ENCODE results near the gene BIK.
A peak's percentile ranks its signal among the peaks of the same experiment; 100 is the strongest.

Gene BIK

DNA sequence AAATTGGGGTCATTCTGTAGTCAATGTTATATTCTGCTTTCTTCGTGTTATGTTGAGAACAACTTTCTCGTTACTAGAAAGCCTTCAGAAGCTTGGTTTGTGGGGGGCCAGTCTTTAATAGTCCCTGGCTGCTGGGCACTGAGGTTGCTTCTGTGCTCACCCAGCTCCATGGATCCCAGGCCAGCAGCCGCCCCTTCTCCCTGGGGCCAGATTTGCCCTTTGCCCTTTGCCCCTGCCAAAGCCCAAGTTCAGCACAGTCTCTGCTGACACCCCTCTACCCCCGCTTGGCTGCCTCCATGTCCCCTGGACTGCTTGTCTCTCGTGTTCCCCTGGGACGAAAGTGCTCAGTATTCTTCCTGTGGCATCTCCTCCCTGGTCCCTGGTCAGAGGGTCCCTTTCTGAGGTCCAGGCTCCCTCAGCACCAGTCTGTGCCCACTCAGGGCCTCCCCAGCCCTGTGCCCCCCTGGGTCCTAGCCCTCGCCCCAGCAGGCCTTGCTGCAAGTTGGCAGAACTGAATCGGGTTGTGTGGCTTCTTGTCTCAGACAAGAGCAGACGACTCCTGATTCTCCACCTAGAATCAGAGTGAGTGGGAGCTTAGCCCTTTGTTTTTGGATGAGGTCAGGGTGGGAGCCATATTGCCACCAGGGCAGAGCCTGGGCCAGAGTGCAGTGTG lies 47.5 kb downstream of the BIK start:
- Mint-ChIP-seq H3K27ac (no peak overlapping the region), H3K27me3 (no peaks in the 10 kb centered on the region), H3K9me3 (no peaks in the 10 kb centered on the region), H3K4me1 (peaks cover 27% of the 10 kb centered on the region), H3K4me3 (no peak overlapping the region)
- DNase-seq (no peak), ATAC-seq (no peak)

DNA sequence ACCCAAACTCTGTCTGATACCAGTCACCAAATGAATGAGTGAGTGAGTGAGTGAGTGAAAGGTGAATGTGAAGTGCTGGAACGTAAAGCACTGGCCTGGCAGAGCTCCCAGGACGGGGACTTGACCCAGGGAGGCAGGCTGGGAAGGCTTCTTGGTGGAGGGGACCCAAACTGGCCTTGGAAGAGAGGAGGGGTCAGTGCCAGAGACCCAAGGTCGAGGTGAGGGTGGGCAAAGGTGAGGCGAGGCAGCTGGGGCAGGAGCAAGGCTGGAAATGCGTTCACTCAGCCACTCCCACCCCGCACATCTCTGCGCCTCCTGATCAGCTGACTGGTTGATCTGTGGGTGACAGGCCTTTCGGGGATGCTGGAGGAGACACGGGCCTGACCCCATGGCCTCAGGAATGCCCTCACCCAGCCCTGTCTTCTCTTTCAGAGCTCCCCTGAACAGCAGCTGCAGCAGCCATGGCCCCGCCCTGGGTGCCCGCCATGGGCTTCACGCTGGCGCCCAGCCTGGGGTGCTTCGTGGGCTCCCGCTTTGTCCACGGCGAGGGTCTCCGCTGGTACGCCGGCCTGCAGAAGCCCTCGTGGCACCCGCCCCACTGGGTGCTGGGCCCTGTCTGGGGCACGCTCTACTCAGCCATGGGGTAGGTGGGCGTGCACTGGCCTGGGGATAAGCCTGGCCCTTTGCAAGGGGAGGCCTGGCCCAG lies 48.4 kb downstream of the BIK start:
- no peak overlapping the region for H3K27ac Mint-ChIP-seq
- no peaks in the 10 kb centered on the region for H3K9me3 Mint-ChIP-seq
- DNase-seq: no peak
- no peak for ATAC-seq
- no peaks in the 10 kb centered on the region for H3K27me3 Mint-ChIP-seq
- no peak overlapping the region for H3K4me3 Mint-ChIP-seq
- H3K4me1 Mint-ChIP-seq: peaks cover 24% of the 10 kb centered on the region

DNA sequence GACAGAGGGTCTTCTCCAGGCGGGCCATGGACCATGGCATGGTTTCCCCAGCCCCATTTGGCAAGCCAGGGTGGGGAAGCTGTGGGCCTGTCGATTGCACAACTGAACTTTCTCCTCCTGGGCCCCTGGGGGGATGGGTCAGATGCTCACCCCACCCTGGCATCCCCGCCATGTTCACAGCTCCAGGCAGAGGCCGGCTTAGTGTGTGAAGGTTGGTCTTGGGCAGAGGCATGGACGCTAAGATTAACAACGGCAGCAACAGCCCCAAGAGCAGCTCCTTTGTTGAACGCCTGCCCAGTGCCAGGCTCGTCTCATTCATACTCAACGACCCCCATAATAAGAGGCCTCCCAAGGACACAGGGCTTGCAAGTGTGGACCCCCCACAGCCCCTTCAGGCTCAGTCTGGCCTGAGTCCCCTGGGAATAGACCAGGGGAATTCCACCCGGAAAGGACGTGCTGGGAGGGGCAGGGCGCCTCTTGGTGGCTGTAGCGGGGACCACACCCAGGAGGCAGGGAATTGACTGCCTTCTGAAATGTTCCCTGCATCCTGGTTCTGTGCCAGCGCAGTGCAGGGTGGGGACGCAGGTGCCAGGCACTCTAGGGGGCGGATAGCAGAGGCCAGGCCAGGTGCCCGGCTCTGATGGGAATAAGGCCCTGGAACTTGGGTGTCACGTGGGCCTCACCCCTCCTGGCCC lies 49.1 kb downstream of the BIK start:
- Mint-ChIP-seq H3K27me3 (no peaks in the 10 kb centered on the region), H3K27ac (no peak overlapping the region), H3K9me3 (no peaks in the 10 kb centered on the region), H3K4me1 (peaks cover 20% of the 10 kb centered on the region), H3K4me3 (no peak overlapping the region)
- ATAC-seq (no peak), DNase-seq (no peak)

DNA sequence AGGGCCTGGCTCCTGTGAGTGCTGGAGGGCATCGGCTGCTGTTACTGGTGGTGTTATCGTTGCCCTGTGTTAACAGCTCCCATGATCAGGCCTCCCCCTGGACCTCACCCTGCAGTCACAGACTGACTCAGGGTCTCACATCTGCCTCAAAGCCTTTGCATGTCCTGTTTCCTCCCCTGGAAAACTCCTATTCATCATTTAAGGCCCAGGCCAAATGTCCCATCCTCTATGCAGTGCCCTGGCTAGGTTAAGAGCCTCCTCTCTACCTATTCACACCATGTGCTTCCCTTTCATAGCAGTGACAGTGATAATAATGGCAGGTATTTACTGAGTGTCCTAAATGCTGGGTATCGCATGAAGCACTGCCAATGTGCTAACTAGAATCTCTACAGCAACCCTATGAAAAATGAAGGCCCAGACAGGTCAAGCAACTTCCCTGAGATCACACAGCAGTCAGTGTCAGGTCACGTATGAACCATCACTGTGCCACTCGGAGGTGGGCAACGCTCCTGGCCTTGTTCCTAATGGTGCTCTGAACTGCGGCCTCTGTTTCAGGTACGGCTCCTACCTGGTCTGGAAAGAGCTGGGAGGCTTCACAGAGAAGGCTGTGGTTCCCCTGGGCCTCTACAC lies 50.1 kb downstream of the BIK start:
- H3K4me3 Mint-ChIP-seq: no peak overlapping the region
- H3K27me3 Mint-ChIP-seq: no peaks in the 10 kb centered on the region
- H3K27ac Mint-ChIP-seq: no peak overlapping the region
- DNase-seq (no peak), ATAC-seq (no peak)
- H3K9me3 Mint-ChIP-seq: no peaks in the 10 kb centered on the region
- H3K4me1 Mint-ChIP-seq: peaks cover 13% of the 10 kb centered on the region

DNA sequence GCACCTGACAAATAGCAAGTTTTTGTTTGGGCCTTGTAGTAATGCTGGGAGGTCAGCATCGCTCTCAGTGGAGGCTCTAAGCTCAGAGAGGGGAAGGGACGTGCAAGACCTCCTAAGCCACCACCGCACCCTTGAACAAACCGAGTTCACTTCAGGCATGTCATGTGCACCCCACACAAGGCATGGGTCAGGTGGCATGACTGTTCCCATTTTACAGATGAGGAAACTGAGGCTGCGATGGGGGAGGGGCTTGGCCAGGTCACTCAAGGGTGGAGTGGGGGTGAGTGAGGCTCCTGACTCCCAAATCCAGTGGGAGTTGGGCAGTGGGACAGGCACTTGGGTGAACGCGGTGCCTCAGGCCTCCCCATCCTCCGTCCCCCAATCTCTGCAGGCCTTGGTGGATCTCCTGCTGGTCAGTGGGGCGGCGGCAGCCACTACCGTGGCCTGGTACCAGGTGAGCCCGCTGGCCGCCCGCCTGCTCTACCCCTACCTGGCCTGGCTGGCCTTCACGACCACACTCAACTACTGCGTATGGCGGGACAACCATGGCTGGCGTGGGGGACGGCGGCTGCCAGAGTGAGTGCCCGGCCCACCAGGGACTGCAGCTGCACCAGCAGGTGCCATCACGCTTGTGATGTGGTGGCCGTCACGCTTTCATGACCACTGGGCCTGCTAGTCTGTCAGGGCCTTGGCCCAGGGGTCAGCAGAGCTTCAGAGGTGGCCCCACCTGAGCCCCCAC lies 52.0 kb downstream of the BIK start:
- no peaks in the 10 kb centered on the region for H3K27me3 Mint-ChIP-seq
- H3K9me3 Mint-ChIP-seq: no peaks in the 10 kb centered on the region
- DNase-seq (no peak), ATAC-seq (no peak)
- H3K4me1 Mint-ChIP-seq: no peaks in the 10 kb centered on the region
- no peak overlapping the region for H3K4me3 Mint-ChIP-seq
- peak overlapping the region in 1 of 2 donors; percentile 34 for H3K27ac Mint-ChIP-seq

DNA sequence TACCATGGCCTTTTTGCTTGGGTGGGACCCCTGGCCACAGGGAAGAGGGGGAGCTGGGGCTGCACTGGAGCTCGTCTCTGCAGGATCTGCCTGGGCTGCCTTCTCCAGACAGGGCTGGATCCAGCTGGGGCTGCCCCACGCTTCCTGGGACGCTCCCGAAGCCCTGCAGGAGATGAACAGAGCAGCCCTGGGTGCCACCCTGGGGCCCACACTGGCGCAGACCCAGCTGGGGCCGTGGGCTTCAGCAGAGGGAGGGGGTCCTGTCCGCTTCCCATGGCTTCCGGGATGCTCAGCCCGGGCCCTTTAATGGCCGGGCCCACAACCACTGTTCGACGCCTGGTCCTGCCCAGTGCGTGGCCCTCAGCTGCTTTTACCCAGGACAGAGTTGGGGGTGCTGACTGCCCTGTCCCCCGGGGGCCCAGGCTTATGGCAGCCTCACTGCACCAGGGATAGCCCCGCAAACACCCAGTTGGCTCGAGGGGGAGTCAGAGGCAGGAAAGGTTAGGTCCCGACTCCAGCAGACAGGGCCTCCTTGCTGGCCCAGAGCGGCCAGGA lies 52.8 kb downstream of the BIK start:
- H3K27ac Mint-ChIP-seq: no peak overlapping the region
- ATAC-seq: peak; percentile 4

DNA sequence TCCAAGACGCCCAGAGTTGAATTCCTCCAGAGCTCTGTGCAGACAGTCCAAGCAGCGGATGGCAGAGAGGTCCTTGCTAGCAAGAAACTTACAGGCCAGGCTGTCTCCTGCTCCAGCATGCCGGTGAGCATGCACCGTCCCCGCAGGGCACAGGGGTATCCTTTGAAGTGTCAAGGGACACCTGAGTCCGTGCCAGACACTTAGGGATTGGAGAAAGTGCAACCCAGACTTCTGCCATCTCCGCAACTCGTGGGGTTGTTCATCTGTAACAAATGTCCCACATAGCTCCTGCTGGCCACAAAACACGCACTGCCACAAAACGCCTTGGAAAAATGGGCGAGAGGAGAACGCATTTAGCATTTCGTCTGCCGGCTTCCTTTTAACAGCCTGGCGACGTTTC lies 54.1 kb downstream of the BIK start:
- ATAC-seq: no peak
- no peak overlapping the region for H3K4me3 Mint-ChIP-seq
- no peaks in the 10 kb centered on the region for H3K9me3 Mint-ChIP-seq
- no peak for DNase-seq
- H3K4me1 Mint-ChIP-seq: peaks cover 6% of the 10 kb centered on the region
- peak overlapping the region; percentile 7 to 65 for H3K27ac Mint-ChIP-seq
- no peaks in the 10 kb centered on the region for H3K27me3 Mint-ChIP-seq

More for the DNA sequence above, 52.8 kb downstream of the BIK start:
- Mint-ChIP-seq H3K4me1 (no peaks in the 10 kb centered on the region), H3K4me3 (no peak overlapping the region), H3K9me3 (no peaks in the 10 kb centered on the region), H3K27me3 (no peaks in the 10 kb centered on the region)
- DNase-seq: no peak

DNA sequence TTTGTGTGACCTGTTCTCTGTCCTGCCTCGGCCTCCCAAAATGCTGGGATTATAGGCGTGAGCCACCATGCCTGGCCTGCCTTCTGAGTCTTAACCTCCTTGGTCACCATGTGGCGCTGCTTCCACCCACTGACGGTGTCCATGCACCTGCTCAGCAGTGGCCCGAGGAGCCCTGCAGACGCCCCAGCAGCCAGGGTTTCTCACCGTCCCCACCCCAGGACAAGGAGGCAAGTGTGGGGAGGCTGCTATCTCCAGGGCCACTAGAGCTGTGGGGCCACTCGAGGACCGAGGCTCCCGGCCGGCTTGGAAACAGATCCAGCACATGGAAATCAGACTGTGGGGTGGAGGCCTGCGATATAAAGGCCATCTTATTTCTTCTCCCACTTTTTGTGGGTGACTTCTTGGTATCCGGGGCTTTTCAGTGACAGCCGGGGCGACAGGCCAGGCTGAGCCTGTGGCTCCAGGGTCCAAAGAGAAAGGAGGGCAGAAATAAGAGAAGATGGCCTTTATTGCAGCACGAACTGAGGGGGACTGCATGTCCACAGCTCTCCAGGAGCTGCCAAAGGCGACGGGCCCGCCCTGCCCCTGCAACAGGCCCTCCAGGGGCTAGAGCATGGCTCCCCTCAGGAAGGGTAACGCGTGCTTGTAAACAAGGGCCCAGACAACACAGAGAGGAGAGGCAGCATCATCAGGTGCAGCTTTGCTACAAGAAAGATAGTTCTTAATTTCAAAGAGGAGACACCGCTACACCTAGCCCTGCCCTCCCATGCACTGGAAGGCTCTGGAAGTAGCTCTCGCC lies 55.8 kb downstream of the BIK start:
- no peaks in the 10 kb centered on the region for H3K27me3 Mint-ChIP-seq
- no peaks in the 10 kb centered on the region for H3K9me3 Mint-ChIP-seq
- no peak overlapping the region for H3K4me3 Mint-ChIP-seq
- peak overlapping the region; percentile 53 to 54 for H3K27ac Mint-ChIP-seq
- ATAC-seq (no peak), DNase-seq (no peak)
- H3K4me1 Mint-ChIP-seq: peaks cover 6% of the 10 kb centered on the region

DNA sequence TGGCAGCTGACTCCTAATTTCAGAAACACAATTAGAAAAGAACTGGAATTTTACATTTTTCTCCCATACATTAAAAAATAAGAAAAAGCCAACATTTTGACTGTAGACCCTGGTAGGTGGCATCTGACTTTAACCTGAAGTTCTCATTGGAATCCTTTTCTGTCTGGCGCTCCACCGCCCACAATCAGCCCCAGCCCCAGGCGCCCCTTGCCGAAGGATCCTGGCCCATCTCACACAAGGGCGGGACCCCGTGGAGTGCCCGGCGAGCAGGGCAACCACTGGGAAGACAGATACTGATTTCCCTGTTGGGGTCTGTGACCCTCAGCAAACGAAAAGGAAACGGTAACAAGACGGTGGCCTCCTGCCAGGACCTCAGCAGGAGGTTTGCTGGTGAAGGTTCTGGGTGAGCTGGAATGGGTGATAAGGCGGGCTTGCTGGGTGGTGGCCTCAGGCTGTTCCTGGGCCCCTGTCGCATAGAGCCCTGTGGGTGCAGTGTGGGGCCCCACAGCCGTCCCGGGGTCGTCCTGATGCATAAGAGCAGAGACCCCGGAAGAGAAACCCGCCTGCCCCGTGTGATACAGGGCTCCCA lies 56.5 kb downstream of the BIK start:
- peaks cover 6% of the 10 kb centered on the region for H3K4me1 Mint-ChIP-seq
- DNase-seq (no peak), ATAC-seq (no peak)
- H3K4me3 Mint-ChIP-seq: no peak overlapping the region
- H3K27ac Mint-ChIP-seq: peak overlapping the region in 1 of 2 donors; percentile 54
- no peaks in the 10 kb centered on the region for H3K9me3 Mint-ChIP-seq
- no peaks in the 10 kb centered on the region for H3K27me3 Mint-ChIP-seq

DNA sequence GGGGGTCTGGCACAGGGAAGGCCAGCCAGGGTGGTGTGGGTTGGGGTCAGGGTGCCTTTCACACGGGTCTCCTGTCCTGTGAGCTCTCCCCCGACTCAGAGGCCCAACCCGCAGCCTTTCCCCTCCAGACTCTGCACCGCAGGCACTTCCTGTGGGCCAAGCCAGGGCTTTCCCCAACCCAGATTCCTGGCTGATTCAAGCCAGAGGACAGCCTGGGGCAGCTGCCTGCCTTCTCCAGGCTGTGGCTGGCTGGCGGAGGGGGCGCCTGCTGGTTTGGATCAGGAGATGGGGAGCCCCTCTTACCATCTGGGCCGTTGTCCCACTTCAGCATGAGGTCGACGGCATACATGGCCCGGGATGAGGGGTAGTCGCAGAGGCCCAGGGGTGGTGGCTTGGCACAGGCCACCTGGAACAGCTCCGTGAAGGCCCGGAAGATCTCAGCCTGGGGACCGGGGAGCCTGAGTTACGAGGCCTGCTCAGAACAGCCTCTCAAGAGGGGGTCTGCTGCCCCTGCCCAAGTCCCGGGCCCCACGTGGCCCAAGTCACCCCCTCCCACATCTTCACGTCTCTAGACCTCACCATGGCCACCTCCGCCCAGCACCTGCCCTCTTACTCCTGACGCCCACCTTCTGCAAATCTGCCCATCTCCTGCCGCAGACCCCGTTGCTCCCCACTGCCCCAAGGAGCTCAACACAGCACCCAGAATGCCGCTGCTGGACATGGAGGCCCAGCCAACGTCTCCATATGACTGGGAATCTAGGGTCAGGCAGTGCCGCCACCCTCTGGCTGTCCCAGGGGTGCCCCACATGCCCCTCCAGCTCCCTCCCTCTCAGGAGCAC lies 58.1 kb downstream of the BIK start:
- peak overlapping the region; percentile 10 to 55 for H3K27ac Mint-ChIP-seq
- ATAC-seq (no peak), DNase-seq (no peak)
- no peaks in the 10 kb centered on the region for H3K9me3 Mint-ChIP-seq
- no peak overlapping the region for H3K4me3 Mint-ChIP-seq
- H3K27me3 Mint-ChIP-seq: no peaks in the 10 kb centered on the region
- peaks cover 6% of the 10 kb centered on the region for H3K4me1 Mint-ChIP-seq

DNA sequence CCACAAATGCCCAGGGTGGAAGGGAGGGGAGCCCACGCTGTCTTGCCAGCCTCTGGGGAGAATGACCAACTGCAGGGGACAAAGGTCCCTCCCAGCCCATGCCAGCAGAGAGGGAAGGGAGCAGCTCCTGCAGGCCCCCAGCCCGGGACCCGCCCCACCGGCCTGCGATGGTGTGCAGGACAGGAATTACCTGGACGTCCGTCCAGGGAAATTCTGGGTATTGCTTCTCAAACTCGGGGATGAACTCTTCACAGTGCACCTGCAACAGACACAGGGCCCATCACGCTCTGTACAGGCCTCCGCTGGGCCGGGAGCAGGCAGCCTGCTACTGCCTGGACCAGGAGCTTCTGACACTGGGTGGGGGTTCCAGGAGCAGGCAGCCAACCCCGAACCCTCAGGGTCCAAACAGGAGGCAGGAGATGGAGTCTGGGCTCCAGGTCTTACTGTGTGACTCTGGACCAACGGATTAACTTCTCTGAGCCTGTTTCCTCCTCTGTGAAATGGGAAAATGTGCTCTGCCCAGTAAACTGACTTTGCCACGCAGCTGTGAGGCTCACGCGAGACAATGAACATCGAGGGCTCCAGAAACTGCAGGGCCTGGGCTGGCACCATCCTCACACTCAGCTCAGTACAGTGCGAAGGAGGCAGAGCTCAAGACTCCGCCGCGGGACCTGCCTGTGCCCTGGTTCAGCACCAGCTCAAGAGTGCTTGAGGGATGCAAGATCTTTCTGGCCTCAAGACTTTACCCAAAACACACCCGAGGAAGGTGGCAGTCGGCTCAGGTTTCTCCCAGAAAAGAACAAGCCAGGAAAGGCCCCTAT lies 59.0 kb downstream of the BIK start:
- ATAC-seq: no peak

DNA sequence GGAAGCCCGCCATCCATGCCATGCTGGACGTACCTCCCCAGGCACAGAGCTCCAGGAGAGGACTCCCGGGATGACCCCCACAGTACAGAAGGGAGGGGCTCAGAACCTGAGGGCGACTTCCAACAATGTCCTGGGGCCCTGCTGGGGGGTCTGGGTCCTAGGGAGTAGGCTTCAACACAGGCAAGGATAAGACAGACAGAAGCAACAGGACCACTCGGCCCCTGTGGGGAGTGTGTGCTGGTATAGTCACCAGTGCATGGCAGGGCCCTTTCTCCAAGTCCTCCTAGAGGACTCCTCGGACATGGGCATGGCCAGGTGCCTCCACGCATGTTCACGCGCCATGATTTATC lies 59.6 kb downstream of the BIK start:
- ATAC-seq: no peak
- no peak overlapping the region for H3K4me3 Mint-ChIP-seq
- H3K27ac Mint-ChIP-seq: peak overlapping the region in 1 of 2 donors; percentile 42

More for the DNA sequence above, 59.0 kb downstream of the BIK start:
- Mint-ChIP-seq H3K27ac (peak overlapping the region in 1 of 2 donors; percentile 71), H3K4me1 (peaks cover 6% of the 10 kb centered on the region), H3K9me3 (no peaks in the 10 kb centered on the region), H3K4me3 (no peak overlapping the region), H3K27me3 (no peaks in the 10 kb centered on the region)
- no peak for DNase-seq

DNA sequence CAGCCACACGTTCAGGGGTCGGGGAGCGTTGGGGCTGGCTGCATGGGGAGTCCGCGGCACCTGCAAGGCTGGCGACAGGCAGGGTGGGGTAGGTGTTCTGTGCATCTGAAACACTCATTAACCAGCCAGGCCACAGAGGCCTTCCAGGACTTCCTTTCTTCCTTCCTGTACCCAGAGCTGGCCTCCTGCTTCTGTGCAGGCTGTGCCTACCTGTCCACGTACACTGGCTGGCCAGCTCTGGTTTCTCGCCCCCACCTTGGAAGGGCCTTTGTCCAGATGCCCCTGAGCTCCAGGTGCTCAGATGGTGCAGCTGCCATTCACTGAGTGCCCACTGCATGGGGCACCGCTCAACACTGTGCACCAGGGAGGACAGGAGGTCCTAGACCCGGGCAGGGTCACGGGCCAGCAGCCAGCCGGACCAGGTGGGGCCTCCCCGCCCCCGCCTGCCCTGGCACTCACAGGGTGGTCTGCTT lies 60.5 kb downstream of the BIK start:
- Mint-ChIP-seq H3K27ac (peak overlapping the region in 1 of 2 donors; percentile 78), H3K9me3 (no peaks in the 10 kb centered on the region), H3K27me3 (no peaks in the 10 kb centered on the region), H3K4me1 (peaks cover 6% of the 10 kb centered on the region), H3K4me3 (no peak overlapping the region)
- DNase-seq: no peak
- no peak for ATAC-seq

More for the DNA sequence above, 59.6 kb downstream of the BIK start:
- Mint-ChIP-seq H3K9me3 (no peaks in the 10 kb centered on the region), H3K4me1 (peaks cover 6% of the 10 kb centered on the region), H3K27me3 (no peaks in the 10 kb centered on the region)
- no peak for DNase-seq
